ENCODE measurements around the gene IER3. TPM values are rescaled to one million over a fixed set of nuclear protein-coding genes. Genes with fewer than 3 reads are reported as not detected.

The IER3 gene
- total and polyA plus RNA-seq, 2 of the 8 experiments (the other 6 are each of a cell fraction or from before 2014, with no cell fraction given) = 11.9 to 26.5 TPM

DNA sequence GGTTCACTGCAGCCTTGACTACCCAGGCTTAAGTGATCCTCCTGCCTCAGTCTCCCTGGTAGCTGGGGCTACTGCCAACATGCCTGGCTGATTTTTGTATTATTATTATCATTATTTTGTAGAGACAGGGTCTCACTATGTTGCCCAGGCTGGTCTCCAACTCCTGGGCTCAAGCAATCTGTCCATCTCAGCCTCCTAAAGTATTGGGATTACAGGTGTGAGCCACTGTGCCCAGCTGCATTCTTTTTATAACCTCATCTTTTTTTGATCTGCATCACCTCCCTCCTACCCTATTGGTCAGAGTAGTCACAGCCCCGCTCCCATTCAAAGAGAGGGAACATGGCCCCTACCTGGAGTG lies 23.6 kb upstream of the IER3 start:
- H2BK12ac ChIP-seq (ENCODE audit: low read depth, low read length) = no peak overlapping the region
- no peak for FAIRE-seq
- CTCF ChIA-PET (ENCODE audit: partially characterized antibody) = interaction anchor here (2.0 kb wide), 1 partner anchor 37 kb away, joined by 4 read pairs; no protein-coding TSS in a partner anchor

More for the DNA sequence above, 23.6 kb upstream of the IER3 start:
- Histone ChIP-seq H3K9me3 (ENCODE audit: insufficient read depth in 2 of 2, low read depth in 1 of 2, low read length in 1 of 2) (no peaks in the 10 kb centered on the region), H2BK20ac (ENCODE audit: low read length) (no peak overlapping the region), H3K4me2 (ENCODE audit: insufficient read depth in 1 of 2, low read depth in 2 of 2, low read length in 2 of 2) (no peak overlapping the region), H2BK5ac (ENCODE audit: low read depth, low read length) (no peak overlapping the region), H2AFZ (ENCODE audit: low read length) (no peak overlapping the region), H3K14ac (ENCODE audit: insufficient read length) (no peak overlapping the region), H3K27ac (ENCODE audit: low read depth, low read length) (no peak overlapping the region), H3K56ac (replicated peaks; ENCODE audit: insufficient read length, low read depth, low read length) (no peak overlapping the region), H4K91ac (replicated peaks; ENCODE audit: insufficient read length, low read length) (no peak overlapping the region), H3K4ac (replicated peaks; ENCODE audit: insufficient read length, low read depth, low read length) (no peak overlapping the region), H3K23me2 (ENCODE audit: low read depth, low read length) (no peaks in the 10 kb centered on the region), H4K5ac (ENCODE audit: insufficient read length, low read depth, low read length) (no peak overlapping the region), H3K27me3 (replicated peaks in 1 of 4; ENCODE audit: control insufficient read depth in 3 of 4, extremely low read depth in 1 of 4, insufficient read depth in 3 of 4, low read length in 3 of 4) (no peaks in the 10 kb centered on the region), H3K36me3 (ENCODE audit: control insufficient read depth in 2 of 4, insufficient read depth in 4 of 4, low read length in 3 of 4) (no peaks in the 10 kb centered on the region), H3K79me1 (ENCODE audit: low read depth, low read length) (no peaks in the 10 kb centered on the region), H2BK120ac (replicated peaks; ENCODE audit: low read depth, low read length) (no peak overlapping the region), H3K79me2 (ENCODE audit: control insufficient read depth in 1 of 2, insufficient read depth in 2 of 2, low read length in 2 of 2) (no peaks in the 10 kb centered on the region), H3K23ac (ENCODE audit: insufficient read length) (no peak overlapping the region), H3K18ac (ENCODE audit: extremely low read depth, low read length) (no peak overlapping the region), H3K4me1 (replicated peaks in 1 of 4; ENCODE audit: control insufficient read depth in 3 of 4, insufficient read depth in 4 of 4, low read length in 3 of 4) (peaks cover 11 to 17% (median 14%) of the 10 kb centered on the region in 4 experiments), H2AK5ac (ENCODE audit: low read depth, low read length) (no peak overlapping the region), H3K9ac (replicated peaks in 1 of 4; ENCODE audit: extremely low read depth in 1 of 4, low read depth in 3 of 4, low read length in 3 of 4) (no peak overlapping the region), H4K20me1 (replicated peaks in 1 of 2; ENCODE audit: control insufficient read depth in 1 of 2, insufficient read depth in 2 of 2, low read length in 2 of 2) (no peaks in the 10 kb centered on the region), H2BK15ac (ENCODE audit: low read length) (no peak overlapping the region), H3K4me3 (ENCODE audit: extremely low read depth in 1 of 4, insufficient read depth in 2 of 4, low read depth in 3 of 4, low read length in 4 of 4) (no peak overlapping the region), H4K8ac (ENCODE audit: extremely low read depth, insufficient read depth, low read length) (no peak overlapping the region)
- WGBS, 2 experiments (ENCODE audit: extremely low coverage in 1 of 2, insufficient coverage in 1 of 2, insufficient read length in 1 of 2, insufficient replicate concordance in 2 of 2, low coverage in 1 of 2, low lambda C conversion rate in 2 of 2, missing lambda C conversion rate in 1 of 2) = 90% methylated on average over 1 of the region's 1 CpG; no CpG with 5 or more reads in 1 of the 2 experiments
- no peak for DNase-seq (ENCODE audit: low read depth in 1 of 2, low spot score in 2 of 2)
- POLR2A ChIA-PET (ENCODE audit: partially characterized antibody) = interaction anchor here (0.6 to 1.1 kb wide), 3 partner anchors 9 to 164 kb away, joined by 3 to 6 read pairs (median 3); partner anchors contain the start of genes IER3 and SFTA2
- TF ChIP-seq HDAC6 (IDR thresholded peaks at IDR 0.05; ENCODE audit: low read depth, low read length) (no peak), CTBP2 (IDR thresholded peaks at IDR 0.05; ENCODE audit: borderline replicate concordance, insufficient read depth, insufficient read length, low read length) (no peak)
